Neuronal stem cell (in vitro differentiated cells): ENCODE results near the gene MAFB. TPM values are rescaled to one million over a fixed set of nuclear protein-coding genes. Genes with fewer than 3 reads are reported as not detected.
A peak's percentile ranks its signal among the peaks of the same experiment; 100 is the strongest.
"Not testable (repeated sequence)": the region's sequence is repeated elsewhere in the genome, so short reads cannot be mapped to it uniquely, and the experiment has no call there.

ENCODE experiments used
- DNase-seq: peaks from one replicate; pipeline ENCODE4 v3.0.0-alpha.2; 2013; ENCODE audit warnings: low spot score
- H2AFZ ChIP-seq: one replicate; pipeline ENCODE4 v1.6.1; 2013; ENCODE audit warnings: mild to moderate bottlenecking, low read length, inconsistent platforms
- H2AK5ac ChIP-seq: 2 replicates; pipeline ENCODE4 v1.6.1; 2013; ENCODE audit warnings: low read depth, mild to moderate bottlenecking, inconsistent platforms, low read length, moderate library complexity, mixed read lengths
- H2BK120ac ChIP-seq: 2 replicates; pipeline ENCODE4 v1.6.1; 2013; ENCODE audit warnings: low read depth, mild to moderate bottlenecking, inconsistent platforms, low read length, moderate library complexity, mixed read lengths
- H2BK12ac ChIP-seq: one replicate; pipeline ENCODE4 v1.6.1; 2013; ENCODE audit warnings: low read length, inconsistent platforms
- H2BK15ac ChIP-seq: 2 replicates; pipeline ENCODE4 v1.6.1; 2013; ENCODE audit warnings: mild to moderate bottlenecking, low read length, inconsistent platforms, mixed read lengths
- H2BK5ac ChIP-seq: one replicate; pipeline ENCODE4 v1.6.1; 2013; ENCODE audit warnings: inconsistent platforms, mild to moderate bottlenecking, low read length, moderate library complexity
- H3K14ac ChIP-seq: one replicate; pipeline ENCODE4 v1.6.1; 2013; ENCODE audit warnings: low read length, inconsistent platforms
- H3K18ac ChIP-seq: 2 replicates; pipeline ENCODE4 v1.6.1; 2013; ENCODE audit warnings: low read length, inconsistent platforms
- H3K23ac ChIP-seq: 2 replicates; pipeline ENCODE4 v1.6.1; 2013; ENCODE audit warnings: low read depth, mild to moderate bottlenecking, mixed read lengths, low read length, inconsistent platforms; ENCODE audit not compliant: poor library complexity
- H3K27ac ChIP-seq: replicated peaks from 3 replicates; pipeline ENCODE4 v1.5.1; 2013; ENCODE audit warnings: low read length, inconsistent platforms
- H3K27me3 ChIP-seq, 3 experiments: 2 replicates each; pipeline ENCODE4 v1.6.1; 2013; ENCODE audit warnings: low read length in 3 of 3, mild to moderate bottlenecking in 2 of 3, inconsistent platforms in 1 of 3, low read depth in 1 of 3, mixed read lengths in 1 of 3, moderate library complexity in 1 of 3; ENCODE audit not compliant: control insufficient read depth in 3 of 3, insufficient read depth in 3 of 3
- H3K36me3 ChIP-seq, 2 donors: replicated peaks in 1 of 2; 2 replicates each; pipeline ENCODE4 v1.6.1; 2013; ENCODE audit warnings: low read length in 2 of 2; ENCODE audit not compliant: control insufficient read depth in 2 of 2, insufficient read depth in 2 of 2
- H3K4ac ChIP-seq: 2 replicates; pipeline ENCODE4 v1.6.1; 2013; ENCODE audit warnings: inconsistent platforms, mild to moderate bottlenecking, low read length, moderate library complexity
- H3K4me1 ChIP-seq, 2 donors: 1 replicate in 1 of 2; 2 replicates in 1 of 2; pipeline ENCODE4 v1.6.1; 2013; ENCODE audit warnings: low read length in 2 of 2, low read depth in 1 of 2; ENCODE audit not compliant: control insufficient read depth in 2 of 2, insufficient read depth in 1 of 2
- H3K4me2 ChIP-seq: one replicate; pipeline ENCODE4 v1.6.1; 2013; ENCODE audit warnings: mild to moderate bottlenecking, low read length, inconsistent platforms; ENCODE audit not compliant: insufficient read depth, poor library complexity, severe bottlenecking
- H3K4me3 ChIP-seq, 2 donors: 2 replicates each; pipeline ENCODE4 v1.5.1; 2013; ENCODE audit warnings: low read length in 2 of 2, mild to moderate bottlenecking in 2 of 2, inconsistent platforms in 1 of 2, moderate library complexity in 1 of 2
- H3K79me1 ChIP-seq: one replicate; pipeline ENCODE4 v1.6.1; 2013; ENCODE audit warnings: low read depth, mild to moderate bottlenecking, inconsistent platforms, low read length, moderate library complexity
- H3K9ac ChIP-seq: one replicate; pipeline ENCODE4 v1.6.1; 2013; ENCODE audit warnings: mild to moderate bottlenecking, low read depth, low read length, inconsistent platforms; ENCODE audit not compliant: poor library complexity
- H3K9me3 ChIP-seq, 2 donors: replicated peaks in 1 of 2; 2 replicates each; pipeline versions ENCODE3 to v1.6.1; 2013; ENCODE audit warnings: low read length in 2 of 2, mild to moderate bottlenecking in 2 of 2, inconsistent platforms in 1 of 2, low read depth in 1 of 2, mixed read lengths in 1 of 2, moderate library complexity in 1 of 2; ENCODE audit not compliant: control insufficient read depth in 2 of 2, insufficient read depth in 1 of 2
- H4K8ac ChIP-seq: one replicate; pipeline ENCODE4 v1.6.1; 2013; ENCODE audit warnings: low read depth, mild to moderate bottlenecking, inconsistent platforms, low read length, moderate library complexity
- H4K91ac ChIP-seq: one replicate; pipeline ENCODE4 v1.6.1; 2013; ENCODE audit warnings: low read length, low read depth, mild to moderate bottlenecking, inconsistent platforms; ENCODE audit not compliant: poor library complexity
- WGBS, 2 donors: extraction: QIAGEN DNeasy Blood & Tissue Kit; methylation state at CpG; one replicate each; pipeline ENCODE4 v1.1.7; 2013; ENCODE audit warnings: missing lambda C conversion rate in 2 of 2, mixed read lengths in 1 of 2; ENCODE audit not compliant: insufficient read length in 2 of 2, insufficient replicate concordance in 1 of 2; ENCODE audit errors: extremely low coverage in 2 of 2; 5-methylcytosine and 5-hydroxymethylcytosine counted together
- polyA plus RNA-seq, 2 experiments: library from polyadenylated mRNA; stranded (reverse); fragments of 200-250 nt; gene quantifications; one replicate each; pipeline ENCODE4 v1.2.3, GENCODE V29; 2013

MAFB gene
- 1.4 TPM for polyA plus RNA-seq (2013, experiment 1 of 2)
- polyA plus RNA-seq (2013, experiment 2 of 2), result 1.6 TPM

- WGBS, 2 donors, result no CpG with 5 or more reads among the region's 85 CpGs
- peaks cover 0 to 2% of the 10 kb centered on the region in 2 donors for H3K9me3 ChIP-seq
- DNase-seq, result peak; percentile 91
These were observed at the start of gene MAFB for GRCh38 chr20:40689100-40689942. Gene MAFB (minus strand): TSS chr20:40689236. CDS start chr20:40688850, 386 bp downstream.

GRCh38 chr20:40736468-40736867 lies 47.4 kb upstream of the MAFB start:
- not testable (repeated sequence) for H4K91ac ChIP-seq, H3K9ac ChIP-seq, H4K8ac ChIP-seq, H3K4me2 ChIP-seq, H3K36me3 ChIP-seq, H3K27ac ChIP-seq, H3K9me3 ChIP-seq, H2BK5ac ChIP-seq, H3K23ac ChIP-seq, DNase-seq, H2BK120ac ChIP-seq, H3K18ac ChIP-seq, H2BK12ac ChIP-seq, H2AFZ ChIP-seq, H3K79me1 ChIP-seq, H2BK15ac ChIP-seq, H3K27me3 ChIP-seq, H3K4me1 ChIP-seq, H2AK5ac ChIP-seq, H3K4me3 ChIP-seq, H3K4ac ChIP-seq, H3K14ac ChIP-seq
- no CpG with 5 or more reads among the region's 4 CpGs for WGBS, 2 donors

More at GRCh38 chr20:40689100-40689942, at the start of gene MAFB:
- Histone ChIP-seq H3K14ac (peak within 1 kb of the TSS; percentile 85), H2BK5ac (peak within 1 kb of the TSS; percentile 43), H4K91ac (no peak within 1 kb of the TSS), H3K4me3 (peak within 1 kb of the TSS; percentile 38 to 83), H3K27me3 (peaks cover 53 to 100% (median 86%) of the 10 kb centered on the region in 3 experiments), H3K18ac (peak within 1 kb of the TSS; percentile 96), H3K36me3 (no peaks in the 10 kb centered on the region), H2BK15ac (peak within 1 kb of the TSS; percentile 32), H3K23ac (peak within 1 kb of the TSS; percentile 26), H2AFZ (peak within 1 kb of the TSS; percentile 99), H3K4ac (no peak within 1 kb of the TSS), H3K4me1 (peaks cover 6 to 23% of the 10 kb centered on the region in 2 donors), H3K27ac (peak within 1 kb of the TSS; percentile 55), H2AK5ac (peak within 1 kb of the TSS; percentile 86), H2BK12ac (peak within 1 kb of the TSS; percentile 73), H2BK120ac (no peak within 1 kb of the TSS), H4K8ac (no peak within 1 kb of the TSS), H3K79me1 (no peaks in the 10 kb centered on the region), H3K9ac (peak within 1 kb of the TSS; percentile 83), H3K4me2 (peak within 1 kb of the TSS; percentile 97)

DNA sequence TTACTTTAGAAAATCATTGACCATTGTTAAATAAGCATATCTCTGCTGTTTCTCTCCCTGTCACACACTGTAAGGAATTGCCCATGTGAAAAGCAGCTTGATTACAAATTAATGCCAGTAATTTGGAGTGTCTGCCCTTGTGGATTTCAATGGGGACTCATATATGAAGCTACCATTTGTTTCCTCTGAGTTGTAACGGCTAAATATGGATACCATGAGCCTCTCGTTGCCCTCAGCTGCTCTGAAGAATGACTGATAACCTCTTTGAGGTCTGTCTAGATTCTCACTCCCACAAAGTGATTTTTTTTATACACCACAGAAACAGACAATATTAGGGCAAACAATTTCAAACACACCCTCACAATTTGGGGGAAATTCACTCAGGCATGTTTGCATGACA lies 40.0 kb upstream of the MAFB start:
- H3K27ac ChIP-seq, result no peak overlapping the region
- no peak overlapping the region for H3K14ac ChIP-seq
- no peak overlapping the region for H3K9ac ChIP-seq
- H4K8ac ChIP-seq, result no peak overlapping the region
- no peak overlapping the region for H2BK120ac ChIP-seq
- no peak overlapping the region for H4K91ac ChIP-seq
- H3K4ac ChIP-seq, result no peak overlapping the region
- no peaks in the 10 kb centered on the region for H3K79me1 ChIP-seq
- H3K4me2 ChIP-seq, result no peak overlapping the region
- H3K27me3 ChIP-seq, result no peaks in the 10 kb centered on the region
- H3K4me1 ChIP-seq, result peaks cover 0 to 2% of the 10 kb centered on the region in 2 donors
- no CpG with 5 or more reads among the region's 2 CpGs for WGBS, 2 donors
- H3K9me3 ChIP-seq, result peaks cover 0 to 2% of the 10 kb centered on the region in 2 donors
- no peak overlapping the region for H2BK5ac ChIP-seq
- H3K4me3 ChIP-seq, result no peak overlapping the region
- no peak for DNase-seq
- H2AFZ ChIP-seq, result no peak overlapping the region
- no peak overlapping the region for H2BK12ac ChIP-seq
- H3K23ac ChIP-seq, result no peak overlapping the region
- H2AK5ac ChIP-seq, result no peak overlapping the region
- H2BK15ac ChIP-seq, result no peak overlapping the region
- no peaks in the 10 kb centered on the region for H3K36me3 ChIP-seq
- no peak overlapping the region for H3K18ac ChIP-seq

DNA sequence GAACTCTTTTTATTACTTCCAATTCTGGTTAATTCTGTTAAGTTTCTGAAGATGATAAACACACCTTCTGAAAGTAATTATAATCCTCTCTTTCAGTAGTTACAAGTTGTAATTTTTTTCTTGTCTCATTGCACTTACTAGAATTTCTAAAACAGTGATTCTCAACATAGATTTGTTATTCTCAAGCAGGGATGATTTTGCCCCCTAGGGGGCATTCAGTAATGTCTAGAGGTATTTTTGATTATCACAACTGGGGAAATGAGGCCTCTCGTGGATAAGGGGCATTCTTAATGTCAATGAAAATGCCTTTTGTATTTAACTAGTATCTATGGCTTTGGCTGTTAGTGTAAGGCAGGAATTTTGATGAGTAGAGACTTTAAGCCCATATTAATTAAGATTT lies 39.4 kb upstream of the MAFB start:
- DNase-seq, result no peak
- Histone ChIP-seq H2BK120ac (no peak overlapping the region), H3K14ac (no peak overlapping the region), H3K9ac (no peak overlapping the region), H3K4ac (no peak overlapping the region), H4K91ac (no peak overlapping the region), H2BK12ac (no peak overlapping the region), H2BK5ac (no peak overlapping the region), H3K23ac (no peak overlapping the region), H2AFZ (no peak overlapping the region), H4K8ac (no peak overlapping the region), H3K4me1 (peaks cover 0 to 2% of the 10 kb centered on the region in 2 donors), H3K9me3 (peaks cover 0 to 2% of the 10 kb centered on the region in 2 donors), H2BK15ac (no peak overlapping the region), H3K4me3 (no peak overlapping the region), H3K18ac (no peak overlapping the region), H3K36me3 (no peaks in the 10 kb centered on the region), H2AK5ac (no peak overlapping the region), H3K4me2 (no peak overlapping the region), H3K27me3 (no peaks in the 10 kb centered on the region), H3K79me1 (no peaks in the 10 kb centered on the region), H3K27ac (no peak overlapping the region)
- no CpG with 5 or more reads among the region's 1 CpG for WGBS, 2 donors
